Neural cell (in vitro differentiated cells): ENCODE measurements around the gene PHLDA2. TPM values are rescaled to one million over a fixed set of nuclear protein-coding genes. Genes with fewer than 3 reads are reported as not detected.

ENCODE experiments used
- H2AFZ ChIP-seq: fragments of 200-600, 300-800 bp; sonication (generic), shearing (Covaris generic); 2 replicates; pipeline ENCODE4 v1.6.0; 2014; ENCODE audit warnings: low read depth, mild to moderate bottlenecking, antibody characterized with exemption, low read length, moderate library complexity
- H3F3A ChIP-seq: fragments of 200-600 bp; shearing (Covaris generic); 2 replicates; pipeline ENCODE4 v1.6.1; 2016; ENCODE audit warnings: mild to moderate bottlenecking, moderate library complexity, mixed read lengths, antibody characterized with exemption, low read length; ENCODE audit not compliant: insufficient read depth, poor library complexity, severe bottlenecking
- H3K27ac ChIP-seq: fragments of 200-600, 300-800 bp; sonication (generic), shearing (Covaris generic); 2 replicates; pipeline ENCODE4 v1.5.1; 2014; ENCODE audit warnings: mild to moderate bottlenecking, low read length, moderate library complexity
- H3K27me3 ChIP-seq: fragments of 300-800, 200-600 bp; sonication (generic), shearing (Covaris generic); 2 replicates; pipeline ENCODE4 v1.6.0; 2014; ENCODE audit warnings: mild to moderate bottlenecking, low read depth, low read length, moderate library complexity; ENCODE audit not compliant: insufficient read depth
- H3K36me3 ChIP-seq: fragments of 300-800, 200-600 bp; sonication (generic), shearing (Covaris generic); 2 replicates; pipeline ENCODE4 v1.5.1; 2014; ENCODE audit warnings: mild to moderate bottlenecking, antibody characterized with exemption, low read length, moderate library complexity; ENCODE audit not compliant: insufficient read depth
- H3K4me2 ChIP-seq: fragments of 300-800, 200-600 bp; sonication (generic), shearing (Covaris generic); 2 replicates; pipeline ENCODE4 v1.6.0; 2014; ENCODE audit warnings: mild to moderate bottlenecking, low read length
- H3K4me3 ChIP-seq: fragments of 300-800, 200-600 bp; sonication (generic), shearing (Covaris generic); 2 replicates; pipeline ENCODE4 v1.5.1; 2014; ENCODE audit warnings: mild to moderate bottlenecking, low read length, moderate library complexity
- H3K79me2 ChIP-seq: fragments of 200-600 bp; shearing (Covaris generic); replicated peaks from 2 replicates; pipeline ENCODE4 v1.6.0; 2014; ENCODE audit warnings: mild to moderate bottlenecking, low read length, moderate library complexity; ENCODE audit not compliant: insufficient read depth
- H3K9ac ChIP-seq: fragments of 300-800, 200-600 bp; sonication (generic), shearing (Covaris generic); 2 replicates; pipeline ENCODE4 v1.6.1; 2016; ENCODE audit warnings: mild to moderate bottlenecking, low read length, mixed read lengths
- H3K9me2 ChIP-seq: fragments of 200-600 bp; shearing (Covaris generic); 2 replicates; pipeline ENCODE4 v1.6.1; 2016; ENCODE audit warnings: mild to moderate bottlenecking, low read length, mixed read lengths; ENCODE audit not compliant: insufficient read depth
- H3K9me3 ChIP-seq: fragments of 200-600, 300-800 bp; sonication (generic), shearing (Covaris generic); 2 replicates; pipeline ENCODE4 v1.6.1; 2016; ENCODE audit warnings: mild to moderate bottlenecking, mixed run types, low read length, moderate library complexity, mixed read lengths
- H4K20me1 ChIP-seq: fragments of 200-600 bp; shearing (Covaris generic); 2 replicates; pipeline ENCODE4 v1.6.1; 2016; ENCODE audit warnings: mild to moderate bottlenecking, mixed run types; ENCODE audit not compliant: insufficient read depth
- CTCF ChIP-seq: fragments of 450-650 bp; IDR thresholded peaks from 2 replicates; pipeline ENCODE4 v1.5.1; 2014; ENCODE audit warnings: antibody characterized with exemption, mild to moderate bottlenecking, moderate library complexity; ENCODE audit not compliant: poor library complexity, severe bottlenecking
- EP300 ChIP-seq: fragments of 450-650 bp; conservative IDR thresholded peaks from 2 replicates; pipeline ENCODE4 v1.6.1; 2014; ENCODE audit warnings: antibody characterized with exemption, mild to moderate bottlenecking, moderate library complexity; ENCODE audit not compliant: poor library complexity, severe bottlenecking
- EZH2 ChIP-seq: fragments of 200-600, 300-800 bp; shearing (Covaris generic), sonication (generic); IDR thresholded peaks from 2 replicates; pipeline ENCODE4 v1.6.1; 2014; ENCODE audit warnings: antibody characterized with exemption, low read length, borderline replicate concordance, mild to moderate bottlenecking; ENCODE audit not compliant: insufficient read depth, poor library complexity, severe bottlenecking
- MXI1 ChIP-seq: fragments of 450-650 bp; conservative IDR thresholded peaks from 2 replicates; pipeline ENCODE4 v1.6.1; 2014; ENCODE audit warnings: antibody characterized with exemption, mild to moderate bottlenecking; ENCODE audit not compliant: poor library complexity, severe bottlenecking
- POLR2AphosphoS5 ChIP-seq: IDR thresholded peaks from 2 replicates; pipeline ENCODE4 v1.6.1; 2012
- RAD21 ChIP-seq: fragments of 450-650 bp; conservative IDR thresholded peaks from 2 replicates; pipeline ENCODE4 v1.6.1; 2014; ENCODE audit warnings: antibody characterized with exemption, mild to moderate bottlenecking, moderate library complexity
- REST ChIP-seq: IDR thresholded peaks from 2 replicates; pipeline ENCODE4 v1.6.1; 2012; ENCODE audit warnings: borderline replicate concordance
- SMC3 ChIP-seq: fragments of 450-650 bp; conservative IDR thresholded peaks from 2 replicates; pipeline ENCODE4 v1.6.1; 2014; ENCODE audit warnings: antibody characterized with exemption, mild to moderate bottlenecking, moderate library complexity; ENCODE audit not compliant: poor library complexity
- TAF1 ChIP-seq: IDR thresholded peaks from 2 replicates; pipeline ENCODE4 v1.6.1; 2012; ENCODE audit warnings: low read depth
- polyA plus RNA-seq: library from polyadenylated mRNA; depleted of rRNA; stranded (reverse); fragments of >200 nt; gene quantifications from 2 replicates; pipeline ENCODE4 v1.2.3, GENCODE V29; 2014

The PHLDA2 gene
- polyA plus RNA-seq, 1 donor from 2014 or later = not detected

GRCh38 chr11:2963112-2963754, 34.0 kb upstream of the PHLDA2 start:
- H3K4me3 ChIP-seq = no peak overlapping the region
- TF ChIP-seq SMC3 = no peak
- TF ChIP-seq RAD21 = no peak
- no peak for TF ChIP-seq EP300
- no peak for TF ChIP-seq CTCF
- no peak for TF ChIP-seq POLR2AphosphoS5
- no peak for TF ChIP-seq EZH2
- no peak for TF ChIP-seq MXI1
- no peak for TF ChIP-seq REST
- no peak for TF ChIP-seq TAF1
- no peak overlapping the region for H2AFZ ChIP-seq
- H3K9ac ChIP-seq = no peak overlapping the region
- no peaks in the 10 kb centered on the region for H3K9me2 ChIP-seq
- peaks cover 16% of the 10 kb centered on the region for H3K79me2 ChIP-seq
- H4K20me1 ChIP-seq = no peaks in the 10 kb centered on the region
- H3K4me2 ChIP-seq = no peak overlapping the region
- no peaks in the 10 kb centered on the region for H3K9me3 ChIP-seq
- H3K27me3 ChIP-seq = no peaks in the 10 kb centered on the region
- H3F3A ChIP-seq = no peaks in the 10 kb centered on the region
- no peak overlapping the region for H3K27ac ChIP-seq
- peaks cover 13% of the 10 kb centered on the region for H3K36me3 ChIP-seq

GRCh38 chr11:2961080-2961479, 31.9 kb upstream of the PHLDA2 start:
- Histone ChIP-seq H4K20me1 (no peaks in the 10 kb centered on the region), H3K4me2 (no peak overlapping the region), H3K9me2 (no peaks in the 10 kb centered on the region), H2AFZ (no peak overlapping the region), H3K4me3 (no peak overlapping the region), H3F3A (no peaks in the 10 kb centered on the region), H3K79me2 (peaks cover 20% of the 10 kb centered on the region), H3K9ac (no peak overlapping the region), H3K9me3 (no peaks in the 10 kb centered on the region), H3K27me3 (no peaks in the 10 kb centered on the region), H3K36me3 (peaks cover 13% of the 10 kb centered on the region), H3K27ac (no peak overlapping the region)
- TF ChIP-seq TAF1 = no peak
- no peak for TF ChIP-seq EZH2
- no peak for TF ChIP-seq POLR2AphosphoS5
- TF ChIP-seq SMC3 = no peak
